Activated CD4-positive, alpha-beta T cell treated with anti-CD3 and anti-CD28 coated beads, Interleukin-2, amount 50 U/mL, for 16 hours (primary cell): ENCODE data around the gene CLIP1.
"Not testable (repeated sequence)": the region's sequence is repeated elsewhere in the genome, so short reads cannot be mapped to it uniquely, and the experiment has no call there.

Experiments used
- DNase-seq: peaks from one replicate; pipeline ENCODE4 v3.0.0-alpha.2; 2020

Gene CLIP1

DNA sequence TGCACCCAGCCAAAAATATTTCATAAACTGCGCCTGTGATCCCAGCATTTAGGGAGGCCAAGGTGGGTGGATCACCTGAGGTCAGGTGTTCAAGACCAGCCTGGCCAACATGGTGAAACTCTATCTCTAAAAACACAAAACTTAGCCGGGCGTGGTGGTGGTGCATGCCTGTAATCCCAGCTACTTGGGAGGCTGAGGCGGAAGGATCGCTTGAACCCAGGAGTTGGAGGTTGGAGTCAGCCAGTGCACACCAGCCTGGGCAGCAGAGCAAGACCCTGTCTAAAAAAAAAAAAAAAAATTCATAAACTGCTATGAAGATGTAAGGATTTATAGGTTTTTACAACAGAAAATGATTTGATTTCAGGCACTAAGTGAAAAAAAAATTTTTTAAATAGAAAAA, 6.6 kb upstream of the CLIP1 start:
- DNase-seq = not testable (repeated sequence)

GRCh38 chr12:122427403-122427802, 4.9 kb upstream of the CLIP1 start:
- DNase-seq = no peak

GRCh38 chr12:122423258-122424165, 1.0 kb upstream of the CLIP1 start:
- no peak for DNase-seq

GRCh38 chr12:122422730-122423257, 325 bp upstream of the CLIP1 start:
- DNase-seq = peak; percentile 52

GRCh38 chr12:122421187-122421820, 1.2 kb downstream of the CLIP1 start:
- DNase-seq = no peak

GRCh38 chr12:122420471-122421162, 1.9 kb downstream of the CLIP1 start:
- DNase-seq = no peak

GRCh38 chr12:122419094-122419493, 3.4 kb downstream of the CLIP1 start:
- not testable (repeated sequence) for DNase-seq

DNA sequence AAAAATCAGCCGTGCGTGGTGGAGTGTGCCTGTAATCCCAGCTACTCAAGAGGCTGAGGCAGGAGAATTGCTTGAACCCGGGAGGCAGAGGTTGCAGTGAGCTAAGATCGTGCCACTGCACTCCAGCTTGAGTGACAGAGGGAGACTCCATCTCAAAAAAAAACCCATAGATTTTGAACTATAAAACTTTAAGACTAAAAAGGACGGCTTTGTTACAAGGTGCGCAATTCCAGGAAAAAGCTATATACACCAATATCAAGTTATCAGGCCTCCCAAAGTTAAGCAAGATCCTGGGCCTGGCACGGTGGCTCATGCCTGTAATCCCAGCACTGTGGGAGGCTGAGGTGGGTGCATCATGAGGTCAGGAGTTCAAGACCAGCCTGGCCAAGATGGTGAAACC, 6.8 kb downstream of the CLIP1 start:
- DNase-seq = not testable (repeated sequence)

GRCh38 chr12:122413516-122414404, 8.7 kb downstream of the CLIP1 start:
- DNase-seq = no peak

GRCh38 chr12:122412851-122413433, 9.5 kb downstream of the CLIP1 start:
- DNase-seq = peak; percentile 70

GRCh38 chr12:122411537-122411936, 10.9 kb downstream of the CLIP1 start:
- DNase-seq = no peak

- no peak for DNase-seq
These were observed 15.3 kb downstream of the CLIP1 start for GRCh38 chr12:122407208-122407607.

DNA sequence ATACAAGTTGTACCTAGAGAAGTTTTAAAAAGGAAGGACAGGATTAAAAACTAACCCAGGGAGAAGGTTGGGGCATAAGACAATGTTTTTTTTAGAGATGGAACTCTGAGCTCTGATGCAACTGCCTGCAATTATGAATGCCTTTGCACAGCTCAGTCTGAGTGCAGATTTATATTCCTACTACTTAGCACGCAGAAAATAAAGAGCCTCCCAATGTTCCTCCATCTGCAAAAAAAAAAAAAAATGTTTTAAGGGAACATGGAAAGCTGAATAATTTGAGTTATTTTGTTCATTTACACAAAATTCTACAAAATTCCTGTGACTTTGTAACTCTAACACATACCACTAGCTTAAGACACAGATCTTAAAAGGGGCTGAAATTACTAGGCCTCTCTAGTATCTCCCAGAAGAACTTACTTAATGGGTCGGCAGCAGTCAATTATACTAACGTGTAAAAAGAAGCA, 15.7 kb downstream of the CLIP1 start:
- DNase-seq = no peak

- no peak for DNase-seq
These were observed 18.6 kb downstream of the CLIP1 start for GRCh38 chr12:122403831-122404230.

GRCh38 chr12:122403115-122403770, 19.2 kb downstream of the CLIP1 start:
- peak; percentile 62 for DNase-seq

- DNase-seq = no peak
These were observed 20.2 kb downstream of the CLIP1 start for GRCh38 chr12:122402264-122402663.

GRCh38 chr12:122399592-122400373, 22.7 kb downstream of the CLIP1 start:
- peak; percentile 70 for DNase-seq

DNA sequence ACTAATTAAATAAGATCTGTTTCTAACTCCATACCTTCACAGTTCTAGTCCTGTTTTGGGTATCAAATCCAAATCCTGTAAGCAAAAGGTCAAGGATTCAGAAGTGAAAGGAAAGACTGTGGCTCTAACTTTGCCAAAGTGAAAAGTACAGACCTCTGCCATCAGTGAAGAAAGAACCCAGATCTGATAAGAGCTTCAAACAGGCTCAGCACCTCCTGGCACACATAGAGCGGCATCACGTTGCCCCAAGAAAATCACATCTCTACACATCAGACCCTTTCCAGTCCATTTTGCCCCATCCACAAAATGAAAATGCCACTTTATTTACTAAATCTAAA, 23.2 kb downstream of the CLIP1 start:
- no peak for DNase-seq

- DNase-seq = not testable (repeated sequence)
These were observed 24.5 kb downstream of the CLIP1 start for GRCh38 chr12:122397981-122398380.

DNA sequence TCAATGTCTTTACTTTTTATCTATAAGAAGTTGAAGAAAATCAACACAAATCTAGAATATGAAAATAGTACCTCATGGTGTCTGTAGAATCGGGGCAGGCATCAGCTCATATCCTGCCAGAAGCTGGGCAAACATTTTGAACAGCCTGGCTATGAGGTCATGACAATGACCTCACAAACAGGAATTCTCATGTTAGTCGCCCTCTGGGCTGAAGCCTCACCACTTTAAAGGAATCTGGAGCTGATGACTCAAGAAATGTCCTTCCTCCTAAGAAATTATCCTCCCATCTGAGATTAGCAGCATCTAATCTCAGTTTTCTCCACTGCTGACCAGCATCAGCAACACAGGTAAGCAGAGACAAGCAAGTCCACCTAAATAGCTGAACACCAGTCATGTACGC, 27.1 kb downstream of the CLIP1 start:
- DNase-seq = no peak
